NB4 (cell line): ENCODE measurements around the gene THRSP.
A peak's percentile ranks its signal among the peaks of the same experiment; 100 is the strongest.

ENCODE experiments used
- DNase-seq: peaks from one replicate; pipeline ENCODE4 v3.0.0; 2010; ENCODE audit warnings: low read depth
- H3K4me3 ChIP-seq: one replicate; pipeline ENCODE4 v1.5.1; 2011; ENCODE audit warnings: mild to moderate bottlenecking, low read depth, low read length, moderate library complexity
- CTCF ChIP-seq: IDR thresholded peaks from one replicate; pipeline ENCODE4 v1.5.1; 2012; ENCODE audit warnings: low read depth, low read length
- MAX ChIP-seq: IDR thresholded peaks from 2 replicates; pipeline ENCODE4 v1.6.1; 2011; ENCODE audit warnings: low read depth, low read length
- MYC ChIP-seq: IDR thresholded peaks from 2 replicates; pipeline ENCODE4 v1.6.1; 2011; ENCODE audit warnings: low read depth, low read length
- POLR2A ChIP-seq: IDR thresholded peaks from 2 replicates; pipeline ENCODE4 v1.6.1; 2011; ENCODE audit warnings: mild to moderate bottlenecking; ENCODE audit not compliant: insufficient read length; ENCODE audit errors: extremely low read depth

Gene THRSP

GRCh38 chr11:78031629-78032028, 32.0 kb upstream of the THRSP start:
- no peak overlapping the region for H3K4me3 ChIP-seq
- no peak for TF ChIP-seq CTCF
- no peak for TF ChIP-seq MYC
- no peak for TF ChIP-seq MAX
- TF ChIP-seq POLR2A, result no peak
- DNase-seq, result no peak

GRCh38 chr11:78032090-78032489, 31.6 kb upstream of the THRSP start:
- H3K4me3 ChIP-seq, result no peak overlapping the region
- DNase-seq, result no peak
- no peak for TF ChIP-seq POLR2A
- TF ChIP-seq MAX, result no peak
- TF ChIP-seq CTCF, result no peak
- TF ChIP-seq MYC, result no peak

- TF ChIP-seq POLR2A (no peak), MAX (no peak), MYC (no peak), CTCF (no peak)
- H3K4me3 ChIP-seq, result no peak overlapping the region
- no peak for DNase-seq
Observed at GRCh38 chr11:78033040-78033439, 30.6 kb upstream of the THRSP start.

GRCh38 chr11:78034623-78035022, 29.0 kb upstream of the THRSP start:
- DNase-seq, result no peak
- no peak overlapping the region for H3K4me3 ChIP-seq
- TF ChIP-seq MAX (no peak), CTCF (no peak), POLR2A (no peak), MYC (no peak)

GRCh38 chr11:78036313-78036712, 27.3 kb upstream of the THRSP start:
- TF ChIP-seq MAX (no peak), POLR2A (no peak), CTCF (no peak), MYC (no peak)
- no peak overlapping the region for H3K4me3 ChIP-seq
- no peak for DNase-seq

- TF ChIP-seq MYC (no peak), MAX (no peak), POLR2A (no peak), CTCF (no peak)
- DNase-seq, result peak; percentile 24
- no peak overlapping the region for H3K4me3 ChIP-seq
Observed at GRCh38 chr11:78037056-78037455, 26.6 kb upstream of the THRSP start.
